HepG2 (cell line): ENCODE measurements around the gene ELL3. TPM values are rescaled to one million over a fixed set of nuclear protein-coding genes. Genes with fewer than 3 reads are reported as not detected.

ENCODE experiments used
- ATAC-seq: fragments of 200-7000 bp; cut with Tn5 transposase; 3 replicates; pipeline ENCODE4 v1.9.1; 2020; ENCODE audit warnings: mild to moderate bottlenecking, moderate library complexity
- BruUV-seq: library from RNA; stranded (reverse); fragments of 400-500 nt; replicated peaks from 2 replicates; lab custom pipeline; 2021; lab: Mats Ljungman, UMichigan
- CTCF ChIA-PET: fragments of 300-600 bp; formaldehyde crosslinking; extraction: SDS; loops from one replicate; lab custom pipeline; 2021; ENCODE audit warnings: low total read pairs, inconsistent platforms, low intra/inter-chr PET ratio; lab: Yijun Ruan, JAX
- POLR2A ChIA-PET: fragments of 350-600 bp; sonication (Branson Sonifier 250); formaldehyde crosslinking; loops from one replicate; lab custom pipeline; 2020; ENCODE audit warnings: antibody characterized with exemption, inconsistent platforms; lab: Yijun Ruan, JAX
- DNase-seq: peaks from one replicate; pipeline ENCODE4 v3.0.0-alpha.2; 2015; ENCODE audit warnings: low spot score
- FAIRE-seq: peaks from 3 replicates; lab custom pipeline; 2011; peaks lifted over from hg19 to GRCh38; lab: Jason Lieb, UNC
- H2AFZ ChIP-seq: one replicate; pipeline ENCODE4 v1.6.1; 2011; ENCODE audit warnings: low read length, inconsistent platforms
- H3K27ac ChIP-seq: fragments of 300-600 bp; 3 replicates; pipeline ENCODE4 v1.8.0; 2011; ENCODE audit warnings: mixed run types, mild to moderate bottlenecking, mixed read lengths, low read length, inconsistent platforms; ENCODE audit not compliant: insufficient read depth; ENCODE audit errors: extremely low read length
- H3K27me3 ChIP-seq, 2 experiments: fragments of 200-600 bp in 1 of 2; 2 replicates in 1 of 2; 3 replicates in 1 of 2; pipeline versions ENCODE4 v1.6.0 to v1.8.0; 2011; ENCODE audit warnings: low read length in 2 of 2, mild to moderate bottlenecking in 2 of 2, moderate library complexity in 2 of 2, inconsistent platforms in 1 of 2; ENCODE audit not compliant: insufficient read depth in 2 of 2, control insufficient read depth in 1 of 2
- H3K36me3 ChIP-seq, 2 experiments: fragments of 200-600 bp in 1 of 2; replicated peaks in 1 of 2; 2 replicates in 1 of 2; 3 replicates in 1 of 2; pipeline versions ENCODE4 v1.5.1 to v1.8.0; 2011; ENCODE audit warnings: low read length in 2 of 2, inconsistent platforms in 1 of 2; ENCODE audit not compliant: insufficient read depth in 2 of 2, control insufficient read depth in 1 of 2
- H3K4me1 ChIP-seq: 2 replicates; pipeline ENCODE4 v1.5.1; 2012; ENCODE audit warnings: low read length, inconsistent platforms; ENCODE audit not compliant: insufficient read depth
- H3K4me2 ChIP-seq: 2 replicates; pipeline ENCODE4 v1.6.0; 2011; ENCODE audit warnings: low read depth, low read length, inconsistent platforms
- H3K4me3 ChIP-seq, 3 experiments: fragments of 200-600 bp in 1 of 3; sonication (generic), shearing (Covaris generic) in 1 of 3; replicated peaks in 1 of 3; 2 replicates each; pipeline ENCODE4 v1.5.1; 2011 to 2016; ENCODE audit warnings: low read length in 3 of 3, inconsistent platforms in 2 of 3, low read depth in 2 of 3, mild to moderate bottlenecking in 2 of 3, control low read depth in 1 of 3, mixed read lengths in 1 of 3; ENCODE audit not compliant: insufficient read depth in 1 of 3
- H3K79me2 ChIP-seq: one replicate; pipeline ENCODE4 v1.6.1; 2011; ENCODE audit warnings: low read length, inconsistent platforms; ENCODE audit not compliant: insufficient read depth
- H3K9ac ChIP-seq: 2 replicates; pipeline ENCODE4 v1.6.0; 2011; ENCODE audit warnings: mild to moderate bottlenecking, low read depth, low read length, inconsistent platforms; ENCODE audit not compliant: insufficient read depth
- H3K9me3 ChIP-seq: 2 replicates; pipeline ENCODE4 v1.5.1; 2012; ENCODE audit warnings: mild to moderate bottlenecking, low read length
- H4K20me1 ChIP-seq: 2 replicates; pipeline ENCODE4 v1.6.0; 2011; ENCODE audit warnings: inconsistent platforms, mild to moderate bottlenecking, low read length, moderate library complexity; ENCODE audit not compliant: insufficient read depth
- ARNT ChIP-seq: fragments of 450-650 bp; IDR thresholded peaks from 2 replicates; pipeline ENCODE4 v1.6.1; 2017
- ATAD3A ChIP-seq: sonication (generic); formaldehyde crosslinking; IDR thresholded peaks from 2 replicates; pipeline ENCODE4 v1.4.0; 2020; ENCODE audit warnings: missing genetic modification reagents
- CBX2 ChIP-seq, 2 experiments: fragments of 200-600 bp in 1 of 2; sonication (generic); formaldehyde crosslinking in 1 of 2; IDR thresholded peaks; 2 replicates each; pipeline versions ENCODE4 v1.7.0 to v1.8.1; 2018 to 2022; ENCODE audit warnings: low read depth in 2 of 2, low read length in 1 of 2, mild to moderate bottlenecking in 1 of 2, missing genetic modification reagents in 1 of 2
- HMG20B ChIP-seq: conservative IDR thresholded peaks from 2 replicates; pipeline ENCODE4 v1.6.1; 2016; ENCODE audit warnings: missing genetic modification reagents, missing compliant biosample characterization
- MBNL3 ChIP-seq: fragments of 250-450 bp; sonication (Bioruptor Pico); conservative IDR thresholded peaks from 2 replicates; pipeline ENCODE4 v1.8.0; 2022; ENCODE audit warnings: mild to moderate bottlenecking, inconsistent platforms
- PPARG ChIP-seq: conservative IDR thresholded peaks from 2 replicates; pipeline ENCODE4 v1.6.1; 2016; ENCODE audit warnings: missing biosample characterization, missing genetic modification reagents
- RAD21 ChIP-seq: fragments of 450-650 bp; formaldehyde crosslinking; IDR thresholded peaks from 2 replicates; pipeline ENCODE4 v1.5.0; 2020; ENCODE audit warnings: mild to moderate bottlenecking
- SNAPC2 ChIP-seq: sonication (generic); formaldehyde crosslinking; IDR thresholded peaks from 2 replicates; pipeline ENCODE4 v1.8.1; 2022; ENCODE audit warnings: mild to moderate bottlenecking, missing genetic modification reagents
- STAG1 ChIP-seq: sonication (generic); formaldehyde crosslinking; IDR thresholded peaks from 2 replicates; pipeline ENCODE4 v1.4.0; 2020; ENCODE audit warnings: missing genetic modification reagents
- ZNF124 ChIP-seq: sonication (generic); formaldehyde crosslinking; IDR thresholded peaks from 2 replicates; pipeline ENCODE4 v1.4.0; 2020; ENCODE audit warnings: missing genetic modification reagents
- ZNF230 ChIP-seq: sonication (generic); formaldehyde crosslinking; IDR thresholded peaks from 2 replicates; pipeline ENCODE4 v1.4.0; 2020; ENCODE audit warnings: mild to moderate bottlenecking, missing genetic modification reagents
- ZNF251 ChIP-seq: sonication (generic); formaldehyde crosslinking; IDR thresholded peaks from 2 replicates; pipeline ENCODE4 v1.9.0; 2021; ENCODE audit warnings: mild to moderate bottlenecking, missing genetic modification reagents
- ZNF383 ChIP-seq: sonication (generic); formaldehyde crosslinking; IDR thresholded peaks from 2 replicates; pipeline ENCODE4 v1.4.0; 2020; ENCODE audit warnings: missing genetic modification reagents, mild to moderate bottlenecking, borderline replicate concordance
- WGBS: methylation state at CpG from one replicate; pipeline ENCODE4 v1.1.6; 2017; ENCODE audit warnings: low lambda C conversion rate; 5-methylcytosine and 5-hydroxymethylcytosine counted together
- in situ Hi-C: cut with HindIII; loops from 2 replicates; pipeline ENCODE4 v1.10.0; 2017; ENCODE audit warnings: low pct_unique_long_range_greater_than_20kb; ENCODE audit not compliant: extremely low pct_ligation_motif_present
- intact Hi-C: fragments of 100-400 bp; cut with micrococcal nuclease; formaldehyde crosslinking; loops from one replicate; pipeline ENCODE4 v1.10.0; 2022; ENCODE audit not compliant: unreplicated experiment
- polyA plus RNA-seq, 8 experiments: library from polyadenylated mRNA; depleted of rRNA in 3 of 8; stranded (reverse) in 7 of 8; unstranded in 1 of 8; fragments of >200 nt; fragmentation: Illumina TruSeq in 4 of 8; extraction: Trizol in 4 of 8; gene quantifications; 2 replicates each; pipeline versions ENCODE4 v1.2.1 to v1.2.3, GENCODE V29; 2011 to 2016; ENCODE audit warnings: low read depth in 4 of 8, missing spikeins in 1 of 8, mixed read lengths in 1 of 8; ENCODE audit not compliant: insufficient read depth in 1 of 8
- total RNA-seq, 5 experiments: library from RNA; depleted of rRNA; stranded (reverse); fragments of >200 nt; fragmentation: Illumina TruSeq; extraction: Trizol; gene quantifications; 2 replicates each; pipeline ENCODE4 v1.2.3, GENCODE V29; 2016; ENCODE audit warnings: low read depth in 1 of 5
- TF ChIP-seq, protein P1 (sequence below): sonication (generic); formaldehyde crosslinking; IDR thresholded peaks from 2 replicates; pipeline ENCODE4 v1.4.0; 2020; ENCODE audit warnings: missing genetic modification reagents, mild to moderate bottlenecking, borderline replicate concordance
- TF ChIP-seq, protein P2 (sequence below): sonication (generic); formaldehyde crosslinking; IDR thresholded peaks from 2 replicates; pipeline ENCODE4 v1.4.0; 2020; ENCODE audit warnings: mild to moderate bottlenecking, missing genetic modification reagents
- TF ChIP-seq, protein P3 (sequence below): sonication (generic); formaldehyde crosslinking; IDR thresholded peaks from 2 replicates; pipeline ENCODE4 v1.8.0; 2022; ENCODE audit warnings: mild to moderate bottlenecking, missing genetic modification reagents
- TF ChIP-seq, protein P4 (sequence below): sonication (generic); formaldehyde crosslinking; IDR thresholded peaks from 2 replicates; pipeline ENCODE4 v1.5.1; 2020; ENCODE audit warnings: mild to moderate bottlenecking, moderate library complexity, missing genetic modification reagents

ELL3 gene
- total and polyA plus RNA-seq, 2 of the 13 experiments (the other 11 are each of a cell fraction or from before 2014, with no cell fraction given): 6.1 to 8.8 TPM

DNA sequence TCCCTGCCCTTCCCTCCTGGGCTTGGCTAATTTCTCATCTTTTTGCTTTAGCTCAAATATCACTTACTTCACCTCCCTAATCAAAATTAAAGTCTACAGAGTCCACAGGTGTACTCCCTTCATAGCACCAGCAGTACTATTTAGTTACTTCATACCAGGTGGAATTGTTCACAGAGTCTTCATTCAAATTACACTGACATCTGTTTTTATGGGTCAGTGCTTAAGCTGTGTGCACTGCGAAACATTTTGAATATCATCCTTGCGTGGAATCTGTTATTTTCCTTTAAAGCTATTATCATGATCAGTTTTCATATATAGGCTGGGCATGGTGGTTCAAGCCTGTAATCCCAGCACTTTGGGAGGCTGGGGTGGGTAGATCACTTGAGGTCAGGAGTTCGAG, 12.6 kb upstream of the ELL3 start (continued):
- no peak for TF ChIP-seq CBX2 (IDR thresholded peaks at IDR 0.05; ENCODE audit: low read depth, low read length)
- no peak for TF ChIP-seq CBX2 (CRISPR knock-in tag; IDR thresholded peaks at IDR 0.05; ENCODE audit: low read depth)
- TF ChIP-seq, protein P1, sequence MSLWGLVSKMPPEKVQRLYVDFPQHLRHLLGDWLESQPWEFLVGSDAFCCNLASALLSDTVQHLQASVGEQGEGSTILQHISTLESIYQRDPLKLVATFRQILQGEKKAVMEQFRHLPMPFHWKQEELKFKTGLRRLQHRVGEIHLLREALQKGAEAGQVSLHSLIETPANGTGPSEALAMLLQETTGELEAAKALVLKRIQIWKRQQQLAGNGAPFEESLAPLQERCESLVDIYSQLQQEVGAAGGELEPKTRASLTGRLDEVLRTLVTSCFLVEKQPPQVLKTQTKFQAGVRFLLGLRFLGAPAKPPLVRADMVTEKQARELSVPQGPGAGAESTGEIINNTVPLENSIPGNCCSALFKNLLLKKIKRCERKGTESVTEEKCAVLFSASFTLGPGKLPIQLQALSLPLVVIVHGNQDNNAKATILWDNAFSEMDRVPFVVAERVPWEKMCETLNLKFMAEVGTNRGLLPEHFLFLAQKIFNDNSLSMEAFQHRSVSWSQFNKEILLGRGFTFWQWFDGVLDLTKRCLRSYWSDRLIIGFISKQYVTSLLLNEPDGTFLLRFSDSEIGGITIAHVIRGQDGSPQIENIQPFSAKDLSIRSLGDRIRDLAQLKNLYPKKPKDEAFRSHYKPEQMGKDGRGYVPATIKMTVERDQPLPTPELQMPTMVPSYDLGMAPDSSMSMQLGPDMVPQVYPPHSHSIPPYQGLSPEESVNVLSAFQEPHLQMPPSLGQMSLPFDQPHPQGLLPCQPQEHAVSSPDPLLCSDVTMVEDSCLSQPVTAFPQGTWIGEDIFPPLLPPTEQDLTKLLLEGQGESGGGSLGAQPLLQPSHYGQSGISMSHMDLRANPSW (CRISPR knock-in tag): no peak
- TF ChIP-seq, protein P2, sequence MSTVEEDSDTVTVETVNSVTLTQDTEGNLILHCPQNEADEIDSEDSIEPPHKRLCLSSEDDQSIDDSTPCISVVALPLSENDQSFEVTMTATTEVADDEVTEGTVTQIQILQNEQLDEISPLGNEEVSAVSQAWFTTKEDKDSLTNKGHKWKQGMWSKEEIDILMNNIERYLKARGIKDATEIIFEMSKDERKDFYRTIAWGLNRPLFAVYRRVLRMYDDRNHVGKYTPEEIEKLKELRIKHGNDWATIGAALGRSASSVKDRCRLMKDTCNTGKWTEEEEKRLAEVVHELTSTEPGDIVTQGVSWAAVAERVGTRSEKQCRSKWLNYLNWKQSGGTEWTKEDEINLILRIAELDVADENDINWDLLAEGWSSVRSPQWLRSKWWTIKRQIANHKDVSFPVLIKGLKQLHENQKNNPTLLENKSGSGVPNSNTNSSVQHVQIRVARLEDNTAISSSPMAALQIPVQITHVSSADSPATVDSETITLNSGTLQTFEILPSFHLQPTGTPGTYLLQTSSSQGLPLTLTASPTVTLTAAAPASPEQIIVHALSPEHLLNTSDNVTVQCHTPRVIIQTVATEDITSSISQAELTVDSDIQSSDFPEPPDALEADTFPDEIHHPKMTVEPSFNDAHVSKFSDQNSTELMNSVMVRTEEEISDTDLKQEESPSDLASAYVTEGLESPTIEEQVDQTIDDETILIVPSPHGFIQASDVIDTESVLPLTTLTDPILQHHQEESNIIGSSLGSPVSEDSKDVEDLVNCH (CRISPR knock-in tag): no peak
- TF ChIP-seq ZNF124: no peak
- TF ChIP-seq, protein P3, sequence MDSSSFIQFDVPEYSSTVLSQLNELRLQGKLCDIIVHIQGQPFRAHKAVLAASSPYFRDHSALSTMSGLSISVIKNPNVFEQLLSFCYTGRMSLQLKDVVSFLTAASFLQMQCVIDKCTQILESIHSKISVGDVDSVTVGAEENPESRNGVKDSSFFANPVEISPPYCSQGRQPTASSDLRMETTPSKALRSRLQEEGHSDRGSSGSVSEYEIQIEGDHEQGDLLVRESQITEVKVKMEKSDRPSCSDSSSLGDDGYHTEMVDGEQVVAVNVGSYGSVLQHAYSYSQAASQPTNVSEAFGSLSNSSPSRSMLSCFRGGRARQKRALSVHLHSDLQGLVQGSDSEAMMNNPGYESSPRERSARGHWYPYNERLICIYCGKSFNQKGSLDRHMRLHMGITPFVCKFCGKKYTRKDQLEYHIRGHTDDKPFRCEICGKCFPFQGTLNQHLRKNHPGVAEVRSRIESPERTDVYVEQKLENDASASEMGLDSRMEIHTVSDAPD (CRISPR knock-in tag): no peak

DNA sequence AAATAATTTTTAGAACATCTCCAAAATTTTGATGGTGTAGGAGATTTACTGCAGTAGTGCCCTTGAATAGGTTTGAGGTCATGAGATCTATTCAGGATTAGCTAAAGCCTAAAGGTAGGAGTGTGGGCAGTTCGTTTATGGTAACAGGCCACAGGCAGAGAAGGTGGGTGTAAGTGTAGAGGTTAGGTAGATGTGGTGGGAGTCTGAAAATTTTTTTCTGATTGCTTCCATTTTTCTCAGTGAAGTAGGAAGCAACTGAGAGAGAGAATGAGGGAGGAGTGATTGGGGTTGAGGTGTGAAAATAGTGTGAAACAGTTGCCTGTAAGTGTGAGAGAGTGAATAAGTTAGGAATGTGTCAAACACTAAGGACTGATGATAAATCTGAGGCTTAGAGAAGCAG, 2.2 kb upstream of the ELL3 start:
- no peaks in the 10 kb centered on the region for H3K9me3 ChIP-seq
- FAIRE-seq: no peak
- H3K4me3 ChIP-seq: no peak overlapping the region
- H3K4me2 ChIP-seq: no peak overlapping the region
- H3K27ac ChIP-seq: no peak overlapping the region
- H4K20me1 ChIP-seq: no peaks in the 10 kb centered on the region
- peaks cover 0 to 1% of the 10 kb centered on the region in 2 experiments; a peak in 1 of 5 replicates for H3K36me3 ChIP-seq
- H3K27me3 ChIP-seq: no peaks in the 10 kb centered on the region
- in situ Hi-C loops (loop anchor here (10.0 kb wide), 1 partner anchor 264 kb away; the partner anchor contains the start of gene MAP1A), intact Hi-C loops (no loop called here)
- BruUV-seq: no TSS peak
- 77% methylated on average over 1 of the region's 1 CpG for WGBS
- H3K4me1 ChIP-seq: peaks cover 15% of the 10 kb centered on the region
- ATAC-seq: no peak
- H2AFZ ChIP-seq: no peak overlapping the region
- no peak overlapping the region for H3K9ac ChIP-seq
- H3K79me2 ChIP-seq: no peaks in the 10 kb centered on the region
- ChIA-PET CTCF (no interaction called here), POLR2A (no interaction called here)
- no peak for DNase-seq
- TF ChIP-seq MBNL3 (CRISPR knock-in tag) (no peak), SNAPC2 (no peak), RAD21 (CRISPR knock-in tag) (no peak), ZNF230 (no peak), ATAD3A (CRISPR knock-in tag) (no peak), ZNF251 (CRISPR knock-in tag) (no peak), ARNT (no peak), PPARG (CRISPR knock-in tag) (no peak), STAG1 (no peak), ZNF383 (CRISPR knock-in tag) (no peak), HMG20B (CRISPR knock-in tag) (no peak)
- TF ChIP-seq, protein P4, sequence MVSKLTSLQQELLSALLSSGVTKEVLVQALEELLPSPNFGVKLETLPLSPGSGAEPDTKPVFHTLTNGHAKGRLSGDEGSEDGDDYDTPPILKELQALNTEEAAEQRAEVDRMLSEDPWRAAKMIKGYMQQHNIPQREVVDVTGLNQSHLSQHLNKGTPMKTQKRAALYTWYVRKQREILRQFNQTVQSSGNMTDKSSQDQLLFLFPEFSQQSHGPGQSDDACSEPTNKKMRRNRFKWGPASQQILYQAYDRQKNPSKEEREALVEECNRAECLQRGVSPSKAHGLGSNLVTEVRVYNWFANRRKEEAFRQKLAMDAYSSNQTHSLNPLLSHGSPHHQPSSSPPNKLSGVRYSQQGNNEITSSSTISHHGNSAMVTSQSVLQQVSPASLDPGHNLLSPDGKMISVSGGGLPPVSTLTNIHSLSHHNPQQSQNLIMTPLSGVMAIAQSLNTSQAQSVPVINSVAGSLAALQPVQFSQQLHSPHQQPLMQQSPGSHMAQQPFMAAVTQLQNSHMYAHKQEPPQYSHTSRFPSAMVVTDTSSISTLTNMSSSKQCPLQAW (CRISPR knock-in tag): no peak
